ENCODE data around the gene PAXIP1.
"Not testable (repeated sequence)": the region's sequence is repeated elsewhere in the genome, so short reads cannot be mapped to it uniquely, and the experiment has no call there.

The PAXIP1 gene

GRCh38 chr7:155003092-155003375, at the start of gene PAXIP1:
TSS of gene PAXIP1 (minus strand) at chr7:155003124. CDS start at chr7:155002929, 195 bp downstream.
- no peaks in the 10 kb centered on the region for H3K4me1 ChIP-seq
- TF ChIP-seq CTCF (IDR thresholded peaks at IDR 0.05), result no peak
- no peaks in the 10 kb centered on the region for H3K9me3 ChIP-seq (ENCODE audit: control insufficient read depth, low read length)
- peak within 1 kb of the TSS; percentile 94 for H3K9ac ChIP-seq
- H3K27ac ChIP-seq, result peak within 1 kb of the TSS; percentile 86
- peak within 1 kb of the TSS; percentile 81 for H3K4me3 ChIP-seq (ENCODE audit: low read depth, low read length)
- no peaks in the 10 kb centered on the region for H3K36me3 ChIP-seq (ENCODE audit: control insufficient read depth, insufficient read depth, low read length)
- no peaks in the 10 kb centered on the region for H3K27me3 ChIP-seq (ENCODE audit: control insufficient read depth, insufficient read depth, low read length)
- H3K4me2 ChIP-seq (ENCODE audit: low read length), result peak within 1 kb of the TSS; percentile 87
- H2AFZ ChIP-seq, result peak within 1 kb of the TSS; percentile 98
- no peaks in the 10 kb centered on the region for H3K79me2 ChIP-seq

- H3K27me3 ChIP-seq (ENCODE audit: control insufficient read depth, insufficient read depth, low read length), result no peaks in the 10 kb centered on the region
- no peak overlapping the region for H3K4me2 ChIP-seq (ENCODE audit: low read length)
- H3K4me1 ChIP-seq, result no peaks in the 10 kb centered on the region
- no peak overlapping the region for H2AFZ ChIP-seq
- H3K27ac ChIP-seq, result no peak overlapping the region
- no peaks in the 10 kb centered on the region for H3K79me2 ChIP-seq
- H3K36me3 ChIP-seq (ENCODE audit: control insufficient read depth, insufficient read depth, low read length), result no peaks in the 10 kb centered on the region
- H3K9me3 ChIP-seq (ENCODE audit: control insufficient read depth, low read length), result no peaks in the 10 kb centered on the region
- H3K9ac ChIP-seq, result no peak overlapping the region
- no peak for TF ChIP-seq CTCF (IDR thresholded peaks at IDR 0.05)
- H3K4me3 ChIP-seq (ENCODE audit: low read depth, low read length), result no peak overlapping the region
Observed at GRCh38 chr7:155051355-155051754, 48.4 kb upstream of the PAXIP1 start.

- Histone ChIP-seq H3K4me2 (ENCODE audit: low read length) (no peak overlapping the region), H3K79me2 (no peaks in the 10 kb centered on the region), H3K9me3 (ENCODE audit: control insufficient read depth, low read length) (no peaks in the 10 kb centered on the region), H3K9ac (no peak overlapping the region), H3K4me3 (ENCODE audit: low read depth, low read length) (no peak overlapping the region), H3K4me1 (no peaks in the 10 kb centered on the region), H3K27ac (no peak overlapping the region), H3K27me3 (ENCODE audit: control insufficient read depth, insufficient read depth, low read length) (no peaks in the 10 kb centered on the region), H3K36me3 (ENCODE audit: control insufficient read depth, insufficient read depth, low read length) (no peaks in the 10 kb centered on the region), H2AFZ (no peak overlapping the region)
- no peak for TF ChIP-seq CTCF (IDR thresholded peaks at IDR 0.05)
Observed at GRCh38 chr7:155048006-155048405, 45.1 kb upstream of the PAXIP1 start.

GRCh38 chr7:155043756-155044155, 40.8 kb upstream of the PAXIP1 start:
- Histone ChIP-seq H3K27me3 (ENCODE audit: control insufficient read depth, insufficient read depth, low read length) (no peaks in the 10 kb centered on the region), H3K9ac (no peak overlapping the region), H3K4me2 (ENCODE audit: low read length) (no peak overlapping the region), H3K79me2 (no peaks in the 10 kb centered on the region), H3K4me1 (no peaks in the 10 kb centered on the region), H3K36me3 (ENCODE audit: control insufficient read depth, insufficient read depth, low read length) (no peaks in the 10 kb centered on the region), H2AFZ (no peak overlapping the region), H3K27ac (no peak overlapping the region), H3K4me3 (ENCODE audit: low read depth, low read length) (no peak overlapping the region), H3K9me3 (ENCODE audit: control insufficient read depth, low read length) (no peaks in the 10 kb centered on the region)
- no peak for TF ChIP-seq CTCF (IDR thresholded peaks at IDR 0.05)

- Histone ChIP-seq H3K9me3 (ENCODE audit: control insufficient read depth, low read length) (no peaks in the 10 kb centered on the region), H3K4me2 (ENCODE audit: low read length) (no peak overlapping the region), H3K36me3 (ENCODE audit: control insufficient read depth, insufficient read depth, low read length) (no peaks in the 10 kb centered on the region), H3K27me3 (ENCODE audit: control insufficient read depth, insufficient read depth, low read length) (no peaks in the 10 kb centered on the region), H3K9ac (no peak overlapping the region), H3K79me2 (no peaks in the 10 kb centered on the region), H2AFZ (no peak overlapping the region), H3K27ac (no peak overlapping the region), H3K4me3 (ENCODE audit: low read depth, low read length) (no peak overlapping the region), H3K4me1 (no peaks in the 10 kb centered on the region)
- no peak for TF ChIP-seq CTCF (IDR thresholded peaks at IDR 0.05)
Observed at GRCh38 chr7:155038335-155038734, 35.4 kb upstream of the PAXIP1 start.

- H3K9me3 ChIP-seq (ENCODE audit: control insufficient read depth, low read length); H3K27me3 ChIP-seq (ENCODE audit: control insufficient read depth, insufficient read depth, low read length); H3K4me1 ChIP-seq; H2AFZ ChIP-seq; H3K27ac ChIP-seq; H3K36me3 ChIP-seq (ENCODE audit: control insufficient read depth, insufficient read depth, low read length); H3K4me3 ChIP-seq (ENCODE audit: low read depth, low read length); H3K4me2 ChIP-seq (ENCODE audit: low read length); H3K9ac ChIP-seq; H3K79me2 ChIP-seq: not testable (repeated sequence)
Observed at GRCh38 chr7:155034495-155034894, 31.6 kb upstream of the PAXIP1 start.
